Naive B cell (primary cell): ENCODE data around the gene PKNOX2. TPM values are rescaled to one million over a fixed set of nuclear protein-coding genes. Genes with fewer than 3 reads are reported as not detected.
A peak's percentile ranks its signal among the peaks of the same experiment; 100 is the strongest.

Experiments
- ATAC-seq, 2 donors: fragments of 150-1000 bp; cut with Tn5 transposase; 2 replicates each; pipeline ENCODE4 v1.10.0; 2021; ENCODE audit warnings: low read depth in 2 of 2, mild to moderate bottlenecking in 2 of 2, moderate library complexity in 2 of 2
- DNase-seq: peaks from one replicate; pipeline ENCODE4 v3.0.0; 2022
- H3K27ac Mint-ChIP-seq, 6 donors: one replicate each; pipeline ENCODE4 v1.8.0; 2020 to 2022; ENCODE audit warnings: mild to moderate bottlenecking in 6 of 6, mixed read lengths in 6 of 6, moderate library complexity in 5 of 6, inconsistent platforms in 2 of 6
- H3K27me3 Mint-ChIP-seq, 3 donors: one replicate each; pipeline ENCODE4 v1.8.0; 2021 to 2022; ENCODE audit warnings: mixed read lengths in 3 of 3, mild to moderate bottlenecking in 1 of 3
- H3K36me3 Mint-ChIP-seq, 2 donors: one replicate each; pipeline ENCODE4 v1.8.0; 2020 to 2022; ENCODE audit warnings: mixed read lengths in 2 of 2, inconsistent platforms in 1 of 2, mild to moderate bottlenecking in 1 of 2
- H3K4me1 Mint-ChIP-seq, 3 donors: one replicate each; pipeline ENCODE4 v1.8.0; 2020 to 2022; ENCODE audit warnings: mixed read lengths in 3 of 3, inconsistent platforms in 1 of 3, mild to moderate bottlenecking in 1 of 3, moderate library complexity in 1 of 3
- H3K4me3 Mint-ChIP-seq, 8 donors: one replicate each; pipeline ENCODE4 v1.8.0; 2020 to 2022; ENCODE audit warnings: mild to moderate bottlenecking in 8 of 8, mixed read lengths in 8 of 8, moderate library complexity in 8 of 8, inconsistent platforms in 2 of 8
- H3K9me3 Mint-ChIP-seq, 7 donors: one replicate each; pipeline ENCODE4 v1.8.0; 2020 to 2022; ENCODE audit warnings: mixed read lengths in 7 of 7, mild to moderate bottlenecking in 5 of 7, inconsistent platforms in 2 of 7, moderate library complexity in 1 of 7
- polyA plus RNA-seq, 6 donors: library from polyadenylated mRNA; unstranded; fragments of 300-500 nt; fragmentation: Illumina TruSeq; gene quantifications; one replicate each; pipeline ENCODE4 v1.2.3, GENCODE V29; 2021; ENCODE audit warnings: low read depth in 6 of 6

The PKNOX2 gene
- polyA plus RNA-seq, 6 donors from 2014 or later, result not detected

- H3K27ac Mint-ChIP-seq, result no peak overlapping the region
- ATAC-seq, result no peak
- peaks cover 4 to 6% (median 6%) of the 10 kb centered on the region in 3 donors for H3K4me1 Mint-ChIP-seq
- H3K9me3 Mint-ChIP-seq, result no peaks in the 10 kb centered on the region
- H3K36me3 Mint-ChIP-seq, result no peaks in the 10 kb centered on the region
- H3K27me3 Mint-ChIP-seq, result peaks cover 48 to 78% (median 72%) of the 10 kb centered on the region in 3 donors
- DNase-seq, result no peak
- no peak overlapping the region for H3K4me3 Mint-ChIP-seq
Measured at GRCh38 chr11:125140233-125140632, 24.3 kb upstream of the PKNOX2 start.

DNA sequence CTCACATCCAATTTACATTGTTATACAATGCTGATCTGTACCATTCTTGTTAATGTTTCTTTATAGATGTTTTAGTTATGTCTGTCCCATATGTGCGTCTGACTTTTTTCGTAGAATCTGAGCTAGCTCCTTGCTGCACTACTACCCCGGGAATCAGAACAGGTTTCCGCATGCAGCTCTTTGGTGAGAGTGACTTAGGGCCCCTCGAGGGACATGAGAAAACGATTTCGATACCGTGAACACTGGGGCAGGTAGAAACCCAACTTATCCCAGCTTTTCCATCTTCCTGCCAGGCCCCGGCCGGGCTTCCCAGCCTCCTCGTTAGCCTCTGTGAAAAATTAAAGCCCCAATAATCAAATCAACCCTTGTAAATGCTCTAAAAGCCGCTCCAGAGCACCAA lies 23.4 kb upstream of the PKNOX2 start:
- Mint-ChIP-seq H3K4me3 (no peak overlapping the region), H3K27me3 (peaks cover 46 to 72% (median 66%) of the 10 kb centered on the region in 3 donors), H3K9me3 (no peaks in the 10 kb centered on the region), H3K27ac (no peak overlapping the region), H3K4me1 (peaks cover 4 to 6% (median 6%) of the 10 kb centered on the region in 3 donors), H3K36me3 (no peaks in the 10 kb centered on the region)
- DNase-seq, result no peak
- ATAC-seq, result no peak

DNA sequence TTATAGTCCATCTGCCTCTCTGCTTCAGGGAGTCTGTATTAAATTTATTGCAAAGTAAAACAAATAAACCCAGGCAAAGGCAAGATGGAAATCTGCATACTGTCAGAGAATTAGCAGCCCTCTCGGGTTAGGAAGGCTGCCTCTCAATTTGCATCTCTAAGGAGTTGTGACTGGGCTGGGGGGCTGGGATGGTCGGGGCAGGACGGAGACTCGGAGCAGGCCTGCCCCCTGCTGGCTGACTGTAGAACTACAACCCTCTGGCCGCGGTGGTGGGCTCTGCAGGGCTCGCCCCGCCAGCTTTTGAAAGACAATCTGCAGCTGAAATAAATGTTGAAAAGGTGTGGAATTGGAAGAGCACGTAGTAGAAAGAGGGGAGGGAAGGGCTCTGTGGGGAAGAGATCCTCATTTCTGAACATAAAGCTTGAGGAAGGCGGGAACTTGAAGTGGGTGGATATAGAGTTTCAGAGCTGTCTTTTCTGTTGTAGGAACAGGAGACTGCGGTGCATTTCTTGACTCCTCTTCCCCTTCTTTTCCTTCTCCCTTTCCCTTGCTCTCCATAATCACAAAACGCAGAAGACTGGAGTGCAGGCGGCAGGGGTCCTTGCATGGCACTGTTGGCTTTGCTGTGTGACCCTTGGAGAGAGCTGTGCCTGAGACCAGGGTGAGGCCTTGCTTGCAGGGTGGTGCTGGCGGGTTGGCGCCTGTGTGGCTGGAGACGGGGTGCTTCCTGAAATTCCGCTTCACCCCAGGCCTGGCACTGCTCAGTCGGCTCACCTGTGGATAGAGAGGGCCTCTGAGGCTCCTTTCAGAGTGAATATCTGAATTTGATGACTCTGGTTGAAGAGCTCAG lies 22.6 kb upstream of the PKNOX2 start:
- no peaks in the 10 kb centered on the region for H3K9me3 Mint-ChIP-seq
- peaks cover 4 to 6% (median 6%) of the 10 kb centered on the region in 3 donors for H3K4me1 Mint-ChIP-seq
- H3K4me3 Mint-ChIP-seq, result no peak overlapping the region
- no peaks in the 10 kb centered on the region for H3K36me3 Mint-ChIP-seq
- H3K27me3 Mint-ChIP-seq, result peaks cover 53 to 66% (median 65%) of the 10 kb centered on the region in 3 donors
- ATAC-seq, result peak; percentile 73 to 80
- no peak overlapping the region for H3K27ac Mint-ChIP-seq
- DNase-seq, result peak; percentile 50

GRCh38 chr11:125146232-125146631 lies 18.3 kb upstream of the PKNOX2 start:
- H3K4me3 Mint-ChIP-seq, result no peak overlapping the region
- no peak overlapping the region for H3K27ac Mint-ChIP-seq
- peaks cover 4 to 6% (median 6%) of the 10 kb centered on the region in 3 donors for H3K4me1 Mint-ChIP-seq
- DNase-seq (no peak), ATAC-seq (no peak)
- H3K27me3 Mint-ChIP-seq, result peaks cover 38 to 50% (median 43%) of the 10 kb centered on the region in 3 donors
- no peaks in the 10 kb centered on the region for H3K9me3 Mint-ChIP-seq
- H3K36me3 Mint-ChIP-seq, result no peaks in the 10 kb centered on the region

DNA sequence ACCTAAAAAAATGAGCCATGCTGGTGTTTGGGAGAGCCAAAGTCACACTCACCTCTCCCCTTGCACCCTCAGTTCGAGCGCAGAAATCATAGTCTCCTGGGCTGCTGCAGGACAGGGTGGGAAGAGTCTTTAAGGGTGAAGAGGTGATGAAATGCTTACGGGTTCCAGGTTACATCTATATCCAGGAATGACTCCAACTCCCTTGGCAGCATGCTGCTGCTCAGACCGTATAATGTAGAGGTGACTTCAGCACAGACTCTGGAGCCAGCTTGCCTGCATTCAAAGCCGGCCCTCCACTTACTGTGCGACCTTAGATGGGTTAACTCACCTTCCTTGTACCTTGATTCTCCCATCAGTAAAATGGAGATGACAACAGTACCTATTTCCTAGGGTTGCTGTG lies 17.3 kb upstream of the PKNOX2 start:
- no peak overlapping the region for H3K4me3 Mint-ChIP-seq
- ATAC-seq, result no peak
- H3K36me3 Mint-ChIP-seq, result no peaks in the 10 kb centered on the region
- no peaks in the 10 kb centered on the region for H3K4me1 Mint-ChIP-seq
- H3K9me3 Mint-ChIP-seq, result no peaks in the 10 kb centered on the region
- no peak overlapping the region for H3K27ac Mint-ChIP-seq
- no peak for DNase-seq
- H3K27me3 Mint-ChIP-seq, result peaks cover 34 to 49% (median 34%) of the 10 kb centered on the region in 3 donors

GRCh38 chr11:125148011-125148410 lies 16.5 kb upstream of the PKNOX2 start:
- Mint-ChIP-seq H3K4me3 (no peak overlapping the region), H3K36me3 (no peaks in the 10 kb centered on the region), H3K4me1 (no peaks in the 10 kb centered on the region), H3K27me3 (peaks cover 29 to 54% (median 30%) of the 10 kb centered on the region in 3 donors), H3K9me3 (no peaks in the 10 kb centered on the region), H3K27ac (no peak overlapping the region)
- ATAC-seq, result no peak
- no peak for DNase-seq

DNA sequence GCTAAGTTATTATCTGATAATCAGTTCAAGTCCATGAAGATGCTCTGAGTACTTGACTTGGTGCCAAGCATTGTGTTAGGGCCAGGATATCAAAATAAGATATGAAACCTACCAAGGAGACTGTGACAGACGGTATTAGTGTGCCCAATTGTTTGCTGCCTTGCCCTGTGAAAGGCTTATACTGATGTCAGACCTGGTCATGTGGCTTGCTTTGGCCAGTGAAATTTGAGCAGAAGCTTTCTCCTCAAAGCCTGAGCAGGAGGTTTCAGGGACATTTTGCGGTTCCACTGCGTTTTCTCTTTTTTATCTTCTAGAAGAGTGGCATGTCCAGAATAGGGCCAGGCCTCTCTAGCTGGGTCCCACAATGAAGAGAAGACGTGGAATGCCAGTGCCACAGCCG lies 15.8 kb upstream of the PKNOX2 start:
- no peaks in the 10 kb centered on the region for H3K36me3 Mint-ChIP-seq
- ATAC-seq (no peak), DNase-seq (no peak)
- H3K4me3 Mint-ChIP-seq, result no peak overlapping the region
- H3K27me3 Mint-ChIP-seq, result peaks cover 29 to 54% (median 35%) of the 10 kb centered on the region in 3 donors
- no peaks in the 10 kb centered on the region for H3K9me3 Mint-ChIP-seq
- H3K27ac Mint-ChIP-seq, result no peak overlapping the region
- H3K4me1 Mint-ChIP-seq, result no peaks in the 10 kb centered on the region

DNA sequence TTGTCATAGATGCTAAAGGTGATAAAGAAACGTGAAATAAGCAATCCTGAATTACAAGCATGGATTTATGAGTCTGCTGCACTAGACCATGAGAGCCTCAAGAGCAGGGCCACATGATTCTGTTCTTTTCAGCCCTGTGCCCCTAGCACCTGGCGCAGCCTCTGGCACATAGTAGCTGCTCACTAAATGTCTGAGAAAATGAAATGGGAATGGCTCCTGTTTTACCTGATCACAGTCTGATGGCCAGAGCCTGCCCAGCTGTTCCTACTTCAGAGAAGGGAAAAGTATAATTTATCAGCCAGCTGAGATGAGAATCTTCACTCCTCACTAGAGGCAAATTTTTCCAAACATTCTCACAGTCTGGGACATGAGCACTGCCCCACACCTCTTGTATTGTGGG lies 10.7 kb upstream of the PKNOX2 start:
- Mint-ChIP-seq H3K27ac (no peak overlapping the region), H3K36me3 (no peaks in the 10 kb centered on the region), H3K9me3 (no peaks in the 10 kb centered on the region), H3K4me3 (no peak overlapping the region), H3K4me1 (no peaks in the 10 kb centered on the region), H3K27me3 (peaks cover 55 to 80% (median 60%) of the 10 kb centered on the region in 3 donors)
- DNase-seq (no peak), ATAC-seq (no peak)

DNA sequence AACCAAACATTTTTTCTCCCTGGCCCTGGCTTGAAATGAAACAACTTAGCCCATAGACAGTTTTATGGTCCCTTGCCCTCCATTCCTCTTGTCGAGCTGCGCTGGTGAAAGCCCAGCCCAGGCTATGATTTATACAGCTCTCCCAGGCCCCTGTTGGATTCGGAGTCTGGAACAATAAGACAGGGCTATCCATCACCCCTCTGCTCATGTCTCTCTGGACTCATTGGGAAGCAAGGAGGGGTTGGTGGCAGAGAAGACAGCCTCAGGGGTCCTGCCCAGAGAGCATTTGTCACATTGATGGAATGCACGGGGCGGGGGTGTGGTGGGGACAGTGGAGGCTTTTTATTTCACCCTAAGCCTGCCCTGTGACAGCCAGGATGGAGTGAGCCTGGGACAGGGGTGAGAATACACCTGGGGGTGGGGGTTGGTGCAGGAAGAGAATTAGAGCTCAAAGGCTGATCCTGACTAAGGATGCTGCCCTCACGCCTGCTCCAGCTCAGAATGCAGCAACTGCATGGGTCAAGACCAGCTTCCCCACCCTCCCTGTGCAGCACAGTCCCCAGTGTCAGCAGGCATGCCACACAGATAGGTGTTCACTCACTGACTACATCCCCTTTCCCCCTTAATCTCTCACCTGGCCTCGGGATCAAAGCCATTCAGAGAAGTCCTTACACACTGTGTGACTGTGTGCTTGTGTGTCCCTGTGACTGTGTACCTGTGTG lies 10.0 kb upstream of the PKNOX2 start:
- Mint-ChIP-seq H3K4me3 (no peak overlapping the region), H3K9me3 (no peaks in the 10 kb centered on the region), H3K27me3 (peaks cover 56 to 85% (median 65%) of the 10 kb centered on the region in 3 donors), H3K4me1 (no peaks in the 10 kb centered on the region), H3K27ac (peak overlapping the region in 1 of 6 donors; percentile 65), H3K36me3 (no peaks in the 10 kb centered on the region)
- ATAC-seq, result no peak
- DNase-seq, result no peak

DNA sequence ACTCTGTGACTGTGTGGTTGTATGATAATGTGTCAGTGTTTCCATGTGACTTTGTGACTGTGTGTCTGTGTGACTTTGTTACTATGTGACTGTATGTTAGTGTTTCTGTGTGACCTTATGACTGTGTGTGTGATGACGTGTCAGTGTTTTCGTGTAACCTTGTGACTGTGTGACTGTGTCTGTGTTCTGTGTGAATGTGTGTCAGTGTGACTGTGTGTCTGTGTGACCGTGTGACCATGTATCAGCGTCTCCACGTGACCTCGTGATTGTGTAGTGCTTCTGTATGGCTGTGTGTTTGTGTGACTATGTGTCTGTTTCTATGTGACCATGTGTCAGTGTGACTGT lies 9.5 kb upstream of the PKNOX2 start:
- H3K9me3 Mint-ChIP-seq, result no peaks in the 10 kb centered on the region
- H3K4me3 Mint-ChIP-seq, result no peak overlapping the region
- H3K27me3 Mint-ChIP-seq, result peaks cover 51 to 85% (median 71%) of the 10 kb centered on the region in 3 donors
- ATAC-seq (no peak), DNase-seq (no peak)
- H3K27ac Mint-ChIP-seq, result peak overlapping the region in 1 of 6 donors; percentile 65
- no peaks in the 10 kb centered on the region for H3K36me3 Mint-ChIP-seq
- H3K4me1 Mint-ChIP-seq, result no peaks in the 10 kb centered on the region

DNA sequence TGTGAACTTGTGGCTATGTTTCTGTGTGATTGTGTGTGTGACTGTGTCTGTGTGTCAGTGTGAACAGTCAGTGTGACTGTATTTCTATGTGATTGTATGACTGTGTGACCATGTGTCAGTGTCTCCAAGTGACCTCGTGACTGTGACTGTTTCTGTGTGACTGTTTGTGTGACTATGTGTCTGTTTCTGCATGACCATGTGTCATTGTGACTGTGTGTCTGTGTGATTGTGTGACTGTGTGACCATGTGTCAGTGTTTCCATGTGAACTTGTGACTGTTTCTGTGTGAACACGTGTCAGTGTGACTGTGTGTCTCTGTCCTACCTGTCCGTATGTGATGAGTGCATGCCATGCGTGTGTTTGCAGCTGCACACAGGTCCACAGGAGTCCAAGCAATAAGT lies 8.8 kb upstream of the PKNOX2 start:
- DNase-seq, result no peak
- Mint-ChIP-seq H3K36me3 (no peaks in the 10 kb centered on the region), H3K4me3 (no peak overlapping the region), H3K9me3 (no peaks in the 10 kb centered on the region), H3K27me3 (peaks cover 50 to 90% (median 77%) of the 10 kb centered on the region in 3 donors), H3K4me1 (no peaks in the 10 kb centered on the region), H3K27ac (no peak overlapping the region)
- no peak for ATAC-seq

DNA sequence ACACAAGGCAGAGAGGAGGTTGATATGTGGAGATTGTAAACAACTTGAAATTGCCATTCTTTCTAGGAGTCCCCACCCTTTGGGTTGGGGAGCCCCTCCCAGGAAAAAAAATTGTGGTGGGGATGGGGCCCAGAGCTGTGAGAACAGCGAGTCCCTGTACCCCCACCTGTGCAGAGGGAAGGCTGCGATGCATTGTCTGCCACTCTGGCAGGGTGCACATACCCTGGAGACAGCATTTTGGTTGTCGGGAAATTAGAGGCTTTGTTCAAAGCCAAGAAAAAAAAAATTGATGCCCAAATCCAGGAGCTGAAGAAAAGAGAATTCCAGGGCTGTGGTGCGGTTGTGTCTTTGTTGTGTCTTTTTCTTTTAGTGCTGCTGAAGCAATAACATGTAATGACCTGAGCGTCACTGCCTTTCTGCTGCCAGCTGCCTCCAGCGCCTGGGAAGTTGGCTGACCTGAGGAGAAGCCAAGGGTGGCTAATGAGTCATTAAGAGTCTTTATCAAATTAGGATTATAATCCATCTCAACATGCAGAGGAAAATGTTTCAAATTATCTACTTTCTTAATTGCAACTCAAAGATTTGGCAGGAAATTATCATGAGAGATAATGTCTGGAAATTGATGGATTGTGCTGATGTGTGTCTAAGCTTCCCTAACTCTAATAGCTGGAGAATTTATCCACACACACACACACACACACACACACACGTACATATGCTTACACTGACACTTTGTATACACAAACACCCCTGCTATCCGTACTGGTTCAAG lies 8.0 kb upstream of the PKNOX2 start:
- Mint-ChIP-seq H3K27ac (no peak overlapping the region), H3K27me3 (peaks cover 53 to 93% (median 80%) of the 10 kb centered on the region in 3 donors), H3K36me3 (no peaks in the 10 kb centered on the region), H3K9me3 (no peaks in the 10 kb centered on the region), H3K4me1 (no peaks in the 10 kb centered on the region), H3K4me3 (peak overlapping the region in 1 of 8 donors; percentile 43)
- no peak for DNase-seq
- no peak for ATAC-seq

- H3K4me1 Mint-ChIP-seq, result no peaks in the 10 kb centered on the region
- no peaks in the 10 kb centered on the region for H3K36me3 Mint-ChIP-seq
- DNase-seq (no peak), ATAC-seq (no peak)
- no peaks in the 10 kb centered on the region for H3K9me3 Mint-ChIP-seq
- no peak overlapping the region for H3K27ac Mint-ChIP-seq
- no peak overlapping the region for H3K4me3 Mint-ChIP-seq
- H3K27me3 Mint-ChIP-seq, result peaks cover 55 to 94% (median 82%) of the 10 kb centered on the region in 3 donors
Measured at GRCh38 chr11:125157118-125157733, 7.3 kb upstream of the PKNOX2 start.
